ENCODE results near the gene HSF2BP. TPM values are rescaled to one million over a fixed set of nuclear protein-coding genes. Genes with fewer than 3 reads are reported as not detected.

Gene HSF2BP
- total and polyA plus RNA-seq, 2 of the 8 experiments (the other 6 are each of a cell fraction or from before 2014, with no cell fraction given): 0.51 to 0.93 TPM

DNA sequence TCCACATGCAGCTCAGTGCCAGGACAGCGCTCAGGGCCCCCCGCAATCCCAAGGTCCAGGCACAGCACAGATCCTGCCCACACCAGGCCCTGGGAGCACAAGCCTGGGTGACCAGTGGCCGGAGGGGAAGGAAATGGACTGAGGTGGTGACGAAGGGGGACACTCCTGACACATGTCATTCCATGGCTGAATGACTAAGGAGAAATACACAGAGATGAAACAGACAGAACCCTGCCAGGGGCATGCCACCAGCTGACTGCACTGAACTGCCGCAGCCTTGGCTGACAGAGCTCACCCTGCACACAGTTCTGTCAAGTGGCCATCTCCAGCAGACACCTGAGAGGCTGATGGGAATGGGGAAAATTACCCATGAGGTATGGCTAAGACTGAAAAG lies 56.1 kb downstream of the HSF2BP start (continued):
- TF ChIP-seq, protein P1, sequence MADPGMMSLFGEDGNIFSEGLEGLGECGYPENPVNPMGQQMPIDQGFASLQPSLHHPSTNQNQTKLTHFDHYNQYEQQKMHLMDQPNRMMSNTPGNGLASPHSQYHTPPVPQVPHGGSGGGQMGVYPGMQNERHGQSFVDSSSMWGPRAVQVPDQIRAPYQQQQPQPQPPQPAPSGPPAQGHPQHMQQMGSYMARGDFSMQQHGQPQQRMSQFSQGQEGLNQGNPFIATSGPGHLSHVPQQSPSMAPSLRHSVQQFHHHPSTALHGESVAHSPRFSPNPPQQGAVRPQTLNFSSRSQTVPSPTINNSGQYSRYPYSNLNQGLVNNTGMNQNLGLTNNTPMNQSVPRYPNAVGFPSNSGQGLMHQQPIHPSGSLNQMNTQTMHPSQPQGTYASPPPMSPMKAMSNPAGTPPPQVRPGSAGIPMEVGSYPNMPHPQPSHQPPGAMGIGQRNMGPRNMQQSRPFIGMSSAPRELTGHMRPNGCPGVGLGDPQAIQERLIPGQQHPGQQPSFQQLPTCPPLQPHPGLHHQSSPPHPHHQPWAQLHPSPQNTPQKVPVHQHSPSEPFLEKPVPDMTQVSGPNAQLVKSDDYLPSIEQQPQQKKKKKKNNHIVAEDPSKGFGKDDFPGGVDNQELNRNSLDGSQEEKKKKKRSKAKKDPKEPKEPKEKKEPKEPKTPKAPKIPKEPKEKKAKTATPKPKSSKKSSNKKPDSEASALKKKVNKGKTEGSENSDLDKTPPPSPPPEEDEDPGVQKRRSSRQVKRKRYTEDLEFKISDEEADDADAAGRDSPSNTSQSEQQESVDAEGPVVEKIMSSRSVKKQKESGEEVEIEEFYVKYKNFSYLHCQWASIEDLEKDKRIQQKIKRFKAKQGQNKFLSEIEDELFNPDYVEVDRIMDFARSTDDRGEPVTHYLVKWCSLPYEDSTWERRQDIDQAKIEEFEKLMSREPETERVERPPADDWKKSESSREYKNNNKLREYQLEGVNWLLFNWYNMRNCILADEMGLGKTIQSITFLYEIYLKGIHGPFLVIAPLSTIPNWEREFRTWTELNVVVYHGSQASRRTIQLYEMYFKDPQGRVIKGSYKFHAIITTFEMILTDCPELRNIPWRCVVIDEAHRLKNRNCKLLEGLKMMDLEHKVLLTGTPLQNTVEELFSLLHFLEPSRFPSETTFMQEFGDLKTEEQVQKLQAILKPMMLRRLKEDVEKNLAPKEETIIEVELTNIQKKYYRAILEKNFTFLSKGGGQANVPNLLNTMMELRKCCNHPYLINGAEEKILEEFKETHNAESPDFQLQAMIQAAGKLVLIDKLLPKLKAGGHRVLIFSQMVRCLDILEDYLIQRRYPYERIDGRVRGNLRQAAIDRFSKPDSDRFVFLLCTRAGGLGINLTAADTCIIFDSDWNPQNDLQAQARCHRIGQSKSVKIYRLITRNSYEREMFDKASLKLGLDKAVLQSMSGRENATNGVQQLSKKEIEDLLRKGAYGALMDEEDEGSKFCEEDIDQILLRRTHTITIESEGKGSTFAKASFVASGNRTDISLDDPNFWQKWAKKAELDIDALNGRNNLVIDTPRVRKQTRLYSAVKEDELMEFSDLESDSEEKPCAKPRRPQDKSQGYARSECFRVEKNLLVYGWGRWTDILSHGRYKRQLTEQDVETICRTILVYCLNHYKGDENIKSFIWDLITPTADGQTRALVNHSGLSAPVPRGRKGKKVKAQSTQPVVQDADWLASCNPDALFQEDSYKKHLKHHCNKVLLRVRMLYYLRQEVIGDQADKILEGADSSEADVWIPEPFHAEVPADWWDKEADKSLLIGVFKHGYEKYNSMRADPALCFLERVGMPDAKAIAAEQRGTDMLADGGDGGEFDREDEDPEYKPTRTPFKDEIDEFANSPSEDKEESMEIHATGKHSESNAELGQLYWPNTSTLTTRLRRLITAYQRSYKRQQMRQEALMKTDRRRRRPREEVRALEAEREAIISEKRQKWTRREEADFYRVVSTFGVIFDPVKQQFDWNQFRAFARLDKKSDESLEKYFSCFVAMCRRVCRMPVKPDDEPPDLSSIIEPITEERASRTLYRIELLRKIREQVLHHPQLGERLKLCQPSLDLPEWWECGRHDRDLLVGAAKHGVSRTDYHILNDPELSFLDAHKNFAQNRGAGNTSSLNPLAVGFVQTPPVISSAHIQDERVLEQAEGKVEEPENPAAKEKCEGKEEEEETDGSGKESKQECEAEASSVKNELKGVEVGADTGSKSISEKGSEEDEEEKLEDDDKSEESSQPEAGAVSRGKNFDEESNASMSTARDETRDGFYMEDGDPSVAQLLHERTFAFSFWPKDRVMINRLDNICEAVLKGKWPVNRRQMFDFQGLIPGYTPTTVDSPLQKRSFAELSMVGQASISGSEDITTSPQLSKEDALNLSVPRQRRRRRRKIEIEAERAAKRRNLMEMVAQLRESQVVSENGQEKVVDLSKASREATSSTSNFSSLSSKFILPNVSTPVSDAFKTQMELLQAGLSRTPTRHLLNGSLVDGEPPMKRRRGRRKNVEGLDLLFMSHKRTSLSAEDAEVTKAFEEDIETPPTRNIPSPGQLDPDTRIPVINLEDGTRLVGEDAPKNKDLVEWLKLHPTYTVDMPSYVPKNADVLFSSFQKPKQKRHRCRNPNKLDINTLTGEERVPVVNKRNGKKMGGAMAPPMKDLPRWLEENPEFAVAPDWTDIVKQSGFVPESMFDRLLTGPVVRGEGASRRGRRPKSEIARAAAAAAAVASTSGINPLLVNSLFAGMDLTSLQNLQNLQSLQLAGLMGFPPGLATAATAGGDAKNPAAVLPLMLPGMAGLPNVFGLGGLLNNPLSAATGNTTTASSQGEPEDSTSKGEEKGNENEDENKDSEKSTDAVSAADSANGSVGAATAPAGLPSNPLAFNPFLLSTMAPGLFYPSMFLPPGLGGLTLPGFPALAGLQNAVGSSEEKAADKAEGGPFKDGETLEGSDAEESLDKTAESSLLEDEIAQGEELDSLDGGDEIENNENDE (IDR thresholded peaks at IDR 0.05; ENCODE audit: insufficient replicate concordance, low read length): no peak
- TF ChIP-seq JUND (IDR thresholded peaks at IDR 0.05; ENCODE audit: low read length): no peak
- TF ChIP-seq CBX8 (IDR thresholded peaks at IDR 0.05; ENCODE audit: borderline replicate concordance, low read depth, low read length): no peak
- no peak for TF ChIP-seq BRCA1 (IDR thresholded peaks at IDR 0.05; ENCODE audit: low read depth, low read length)
- no peak for TF ChIP-seq EZH2 (IDR thresholded peaks at IDR 0.05; ENCODE audit: low read depth, low read length, severe bottlenecking)
- TF ChIP-seq RBBP5 (IDR thresholded peaks at IDR 0.05; ENCODE audit: borderline replicate concordance, low read depth, low read length): no peak
- no peak for TF ChIP-seq GTF2F1 (IDR thresholded peaks at IDR 0.05; ENCODE audit: borderline replicate concordance, low read depth, low read length)
- TF ChIP-seq, protein P2, sequence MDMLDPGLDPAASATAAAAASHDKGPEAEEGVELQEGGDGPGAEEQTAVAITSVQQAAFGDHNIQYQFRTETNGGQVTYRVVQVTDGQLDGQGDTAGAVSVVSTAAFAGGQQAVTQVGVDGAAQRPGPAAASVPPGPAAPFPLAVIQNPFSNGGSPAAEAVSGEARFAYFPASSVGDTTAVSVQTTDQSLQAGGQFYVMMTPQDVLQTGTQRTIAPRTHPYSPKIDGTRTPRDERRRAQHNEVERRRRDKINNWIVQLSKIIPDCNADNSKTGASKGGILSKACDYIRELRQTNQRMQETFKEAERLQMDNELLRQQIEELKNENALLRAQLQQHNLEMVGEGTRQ (IDR thresholded peaks at IDR 0.05; ENCODE audit: low read length): no peak
- TF ChIP-seq, protein P3, sequence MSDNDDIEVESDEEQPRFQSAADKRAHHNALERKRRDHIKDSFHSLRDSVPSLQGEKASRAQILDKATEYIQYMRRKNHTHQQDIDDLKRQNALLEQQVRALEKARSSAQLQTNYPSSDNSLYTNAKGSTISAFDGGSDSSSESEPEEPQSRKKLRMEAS (IDR thresholded peaks at IDR 0.05): no peak
